Left ventricle myocardium inferior (tissue), 1 donor: ENCODE results near the gene TRAK2. TPM values are rescaled to one million over a fixed set of nuclear protein-coding genes. Genes with fewer than 3 reads are reported as not detected.
A peak's percentile ranks its signal among the peaks of the same experiment; 100 is the strongest.

Source experiments
- DNase-seq: peaks from one replicate; pipeline ENCODE4 v3.0.0-alpha.2; 2020
- H3K27ac ChIP-seq: fragments of 200-600 bp; replicated peaks from 2 replicates; pipeline ENCODE4 v1.8.0; 2021
- H3K27me3 ChIP-seq: fragments of 200-600 bp; 2 replicates; pipeline ENCODE4 v1.8.0; 2021; ENCODE audit warnings: low read depth
- H3K36me3 ChIP-seq: fragments of 200-600 bp; 2 replicates; pipeline ENCODE4 v1.8.0; 2021
- H3K4me1 ChIP-seq: fragments of 200-600 bp; 2 replicates; pipeline ENCODE4 v1.8.0; 2021
- H3K4me3 ChIP-seq: fragments of 200-600 bp; 2 replicates; pipeline ENCODE4 v1.8.0; 2021; ENCODE audit warnings: mild to moderate bottlenecking, moderate library complexity
- H3K9me3 ChIP-seq: fragments of 200-600 bp; replicated peaks from 2 replicates; pipeline ENCODE4 v1.8.0; 2021
- intact Hi-C: fragments of 100-400 bp; cut with micrococcal nuclease; formaldehyde crosslinking; loops from one replicate; pipeline ENCODE4 v1.11.0; 2022
- total RNA-seq: library from RNA; stranded (reverse); fragmentation: NEBNext Ultra II Directional; extraction: Animal tissue kit (Norgen Biotek cat#: 25700); gene quantifications from one replicate; pipeline ENCODE4 v1.2.1, GENCODE V29; 2021
- TF ChIP-seq, protein P1 (sequence below): fragments of 200-600 bp; IDR thresholded peaks from 2 replicates; pipeline ENCODE4 v1.8.0; 2021; ENCODE audit warnings: antibody characterized with exemption, mild to moderate bottlenecking, borderline replicate concordance
- donor health status: DM: no; HTN: yes; CAD: no; lungs with severe emphysema.

TRAK2 gene
- total RNA-seq, 1 donor from 2014 or later = 169 TPM

- Histone ChIP-seq H3K4me1 (peaks cover 45% of the 10 kb centered on the region), H3K36me3 (peaks cover 59% of the 10 kb centered on the region), H3K27ac (peak overlapping the region; percentile 41), H3K27me3 (no peaks in the 10 kb centered on the region), H3K4me3 (no peak overlapping the region), H3K9me3 (no peaks in the 10 kb centered on the region)
- intact Hi-C loops = no loop called here
- no peak for DNase-seq
- TF ChIP-seq, protein P1, sequence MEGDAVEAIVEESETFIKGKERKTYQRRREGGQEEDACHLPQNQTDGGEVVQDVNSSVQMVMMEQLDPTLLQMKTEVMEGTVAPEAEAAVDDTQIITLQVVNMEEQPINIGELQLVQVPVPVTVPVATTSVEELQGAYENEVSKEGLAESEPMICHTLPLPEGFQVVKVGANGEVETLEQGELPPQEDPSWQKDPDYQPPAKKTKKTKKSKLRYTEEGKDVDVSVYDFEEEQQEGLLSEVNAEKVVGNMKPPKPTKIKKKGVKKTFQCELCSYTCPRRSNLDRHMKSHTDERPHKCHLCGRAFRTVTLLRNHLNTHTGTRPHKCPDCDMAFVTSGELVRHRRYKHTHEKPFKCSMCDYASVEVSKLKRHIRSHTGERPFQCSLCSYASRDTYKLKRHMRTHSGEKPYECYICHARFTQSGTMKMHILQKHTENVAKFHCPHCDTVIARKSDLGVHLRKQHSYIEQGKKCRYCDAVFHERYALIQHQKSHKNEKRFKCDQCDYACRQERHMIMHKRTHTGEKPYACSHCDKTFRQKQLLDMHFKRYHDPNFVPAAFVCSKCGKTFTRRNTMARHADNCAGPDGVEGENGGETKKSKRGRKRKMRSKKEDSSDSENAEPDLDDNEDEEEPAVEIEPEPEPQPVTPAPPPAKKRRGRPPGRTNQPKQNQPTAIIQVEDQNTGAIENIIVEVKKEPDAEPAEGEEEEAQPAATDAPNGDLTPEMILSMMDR = no peak
Observed at GRCh38 chr2:201360256-201360655, 91.0 kb downstream of the TRAK2 start.

- H3K4me1 ChIP-seq = peaks cover 37% of the 10 kb centered on the region
- no peaks in the 10 kb centered on the region for H3K9me3 ChIP-seq
- TF ChIP-seq, protein P1 = no peak
- no peak overlapping the region for H3K27ac ChIP-seq
- DNase-seq = no peak
- H3K36me3 ChIP-seq = peaks cover 55% of the 10 kb centered on the region
- intact Hi-C loops = no loop called here
- no peaks in the 10 kb centered on the region for H3K27me3 ChIP-seq
- no peak overlapping the region for H3K4me3 ChIP-seq
Observed at GRCh38 chr2:201358684-201359083, 92.6 kb downstream of the TRAK2 start.

GRCh38 chr2:201357221-201357620 is 94.0 kb downstream of the TRAK2 start, which contains the start of gene FLACC1:
Gene FLACC1, minus strand, starts transcription at chr2:201357345. Its CDS starts 5,941 bp downstream, at chr2:201351404.
- H3K27me3 ChIP-seq = no peaks in the 10 kb centered on the region
- H3K36me3 ChIP-seq = peaks cover 41% of the 10 kb centered on the region
- H3K4me3 ChIP-seq = peak within 1 kb of the TSS; percentile 52
- no peaks in the 10 kb centered on the region for H3K9me3 ChIP-seq
- intact Hi-C loops = no loop called here
- DNase-seq = no peak
- peaks cover 26% of the 10 kb centered on the region for H3K4me1 ChIP-seq
- peak within 1 kb of the TSS; percentile 84 for H3K27ac ChIP-seq
- TF ChIP-seq, protein P1 = no peak

DNA sequence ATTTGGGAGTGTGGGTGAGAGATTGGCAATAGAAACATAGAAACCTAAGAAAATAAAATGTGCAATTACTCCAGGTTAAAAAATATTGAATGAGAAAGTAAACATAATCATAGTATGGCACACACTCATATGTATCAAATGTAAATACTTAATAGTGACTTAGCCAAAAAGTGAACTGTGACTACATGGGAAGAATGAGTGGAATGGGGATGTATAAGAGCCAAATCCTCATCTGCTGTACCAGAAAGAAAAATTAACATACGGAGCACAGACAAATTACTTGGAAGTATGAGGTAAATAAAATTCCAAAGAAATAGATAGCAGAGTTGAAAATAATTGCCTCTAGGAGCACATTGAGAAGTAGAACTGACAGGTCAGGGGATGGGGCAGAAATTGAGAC is 98.1 kb downstream of the TRAK2 start:
- Histone ChIP-seq H3K4me1 (peaks cover 22% of the 10 kb centered on the region), H3K9me3 (no peaks in the 10 kb centered on the region), H3K4me3 (no peak overlapping the region), H3K27me3 (no peaks in the 10 kb centered on the region), H3K27ac (no peak overlapping the region), H3K36me3 (peaks cover 32% of the 10 kb centered on the region)
- DNase-seq = no peak
- intact Hi-C loops = no loop called here
- TF ChIP-seq, protein P1 = no peak

GRCh38 chr2:201350879-201351278 is 100.4 kb downstream of the TRAK2 start:
- Histone ChIP-seq H3K27ac (no peak overlapping the region), H3K4me3 (no peak overlapping the region), H3K9me3 (no peaks in the 10 kb centered on the region), H3K36me3 (peaks cover 47% of the 10 kb centered on the region), H3K4me1 (peaks cover 13% of the 10 kb centered on the region), H3K27me3 (no peaks in the 10 kb centered on the region)
- TF ChIP-seq, protein P1 = no peak
- DNase-seq = no peak
- intact Hi-C loops = no loop called here
